ENCODE data around the gene NTM.
A peak's percentile ranks its signal among the peaks of the same experiment; 100 is the strongest.

NTM gene

GRCh38 chr11:131503017-131503416 is 132.6 kb downstream of the NTM start:
- DNase-seq, result no peak
- Histone ChIP-seq H3K27me3 (ENCODE audit: insufficient read depth, low read depth, severe bottlenecking) (no peaks in the 10 kb centered on the region), H3K9me3 (ENCODE audit: severe bottlenecking) (no peaks in the 10 kb centered on the region), H3K27ac (no peak overlapping the region), H3K36me3 (no peaks in the 10 kb centered on the region), H3K4me3 (ENCODE audit: low read depth, low read length) (no peak overlapping the region)
- no peak for TF ChIP-seq CTCF (IDR thresholded peaks at IDR 0.05; ENCODE audit: low read depth, low read length)

GRCh38 chr11:131504199-131504949 is 134.0 kb downstream of the NTM start:
- Histone ChIP-seq H3K4me3 (ENCODE audit: low read depth, low read length) (no peak overlapping the region), H3K27ac (peak overlapping the region; percentile 34), H3K36me3 (no peaks in the 10 kb centered on the region), H3K27me3 (ENCODE audit: insufficient read depth, low read depth, severe bottlenecking) (no peaks in the 10 kb centered on the region), H3K9me3 (ENCODE audit: severe bottlenecking) (no peaks in the 10 kb centered on the region)
- peak; percentile 75 for DNase-seq
- TF ChIP-seq CTCF (IDR thresholded peaks at IDR 0.05; ENCODE audit: low read depth, low read length), result peak; percentile 62; the same call in 1 of the 2 replicates

DNA sequence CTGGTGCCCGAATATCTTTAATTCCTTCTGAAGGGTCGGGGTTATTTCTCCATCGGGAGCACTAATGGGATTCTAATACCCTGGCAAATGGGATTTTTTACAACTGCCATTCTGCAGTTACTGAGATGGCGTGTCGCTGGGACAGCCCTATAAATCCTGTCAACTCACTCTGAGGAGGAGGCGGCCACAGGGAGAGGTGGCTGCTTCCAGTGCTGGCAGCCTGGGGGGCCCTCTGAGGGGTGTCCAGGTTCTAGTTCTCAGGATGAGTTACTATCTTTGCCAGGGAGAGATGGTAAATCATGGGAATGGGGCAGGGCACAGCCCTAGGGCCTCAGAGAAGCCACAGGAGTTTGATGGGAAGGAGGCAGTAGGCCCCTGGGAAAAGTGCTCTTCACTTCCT is 135.9 kb downstream of the NTM start:
- DNase-seq, result no peak
- H3K27me3 ChIP-seq (ENCODE audit: insufficient read depth, low read depth, severe bottlenecking), result no peaks in the 10 kb centered on the region
- no peaks in the 10 kb centered on the region for H3K36me3 ChIP-seq
- H3K4me3 ChIP-seq (ENCODE audit: low read depth, low read length), result no peak overlapping the region
- H3K9me3 ChIP-seq (ENCODE audit: severe bottlenecking), result no peaks in the 10 kb centered on the region
- H3K27ac ChIP-seq, result peak overlapping the region; percentile 74
- no peak for TF ChIP-seq CTCF (IDR thresholded peaks at IDR 0.05; ENCODE audit: low read depth, low read length)

- H3K27me3 ChIP-seq (ENCODE audit: insufficient read depth, low read depth, severe bottlenecking), result no peaks in the 10 kb centered on the region
- H3K36me3 ChIP-seq, result no peaks in the 10 kb centered on the region
- H3K9me3 ChIP-seq (ENCODE audit: severe bottlenecking), result no peaks in the 10 kb centered on the region
- H3K27ac ChIP-seq, result no peak overlapping the region
- no peak overlapping the region for H3K4me3 ChIP-seq (ENCODE audit: low read depth, low read length)
- no peak for TF ChIP-seq CTCF (IDR thresholded peaks at IDR 0.05; ENCODE audit: low read depth, low read length)
- DNase-seq, result no peak
Observed at GRCh38 chr11:131510662-131511061, 140.2 kb downstream of the NTM start.

GRCh38 chr11:131511794-131512193 is 141.4 kb downstream of the NTM start:
- peak; percentile 73 for DNase-seq
- TF ChIP-seq CTCF (IDR thresholded peaks at IDR 0.05; ENCODE audit: low read depth, low read length), result peak; percentile 79
- Histone ChIP-seq H3K27me3 (ENCODE audit: insufficient read depth, low read depth, severe bottlenecking) (no peaks in the 10 kb centered on the region), H3K4me3 (ENCODE audit: low read depth, low read length) (no peak overlapping the region), H3K27ac (no peak overlapping the region), H3K9me3 (ENCODE audit: severe bottlenecking) (no peaks in the 10 kb centered on the region), H3K36me3 (no peaks in the 10 kb centered on the region)

DNA sequence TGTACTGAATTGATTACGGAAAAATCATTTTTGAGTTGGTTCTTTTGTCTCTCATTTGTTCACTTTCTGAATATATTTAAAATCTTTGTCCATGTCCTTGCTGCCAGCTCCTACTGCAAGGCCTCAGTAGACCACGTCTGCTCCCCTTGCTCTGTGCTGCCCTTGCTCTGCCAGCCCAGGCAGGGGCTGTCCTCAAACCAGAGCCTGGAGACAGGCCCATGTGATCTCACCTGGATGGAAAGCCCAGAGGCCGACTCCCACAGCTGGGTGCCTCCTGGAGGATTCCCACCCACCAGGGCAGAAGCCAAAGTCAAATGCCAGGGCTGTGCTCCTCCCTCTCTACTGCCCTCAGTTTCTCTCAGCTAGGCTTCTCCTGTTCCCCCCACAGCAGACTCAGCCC is 141.8 kb downstream of the NTM start:
- Histone ChIP-seq H3K27me3 (ENCODE audit: insufficient read depth, low read depth, severe bottlenecking) (no peaks in the 10 kb centered on the region), H3K9me3 (ENCODE audit: severe bottlenecking) (no peaks in the 10 kb centered on the region), H3K27ac (no peak overlapping the region), H3K4me3 (ENCODE audit: low read depth, low read length) (no peak overlapping the region), H3K36me3 (no peaks in the 10 kb centered on the region)
- TF ChIP-seq CTCF (IDR thresholded peaks at IDR 0.05; ENCODE audit: low read depth, low read length), result no peak
- no peak for DNase-seq

Data from WERI-Rb-1 (cell line).